WTC11 (cell line): ENCODE measurements around the gene JMJD8.

Experiments used
- ELF4 ChIP-seq: sonication (generic); formaldehyde crosslinking; IDR thresholded peaks from 2 replicates; pipeline ENCODE4 v1.8.1; 2022; ENCODE audit warnings: low read depth, mild to moderate bottlenecking, moderate library complexity, missing genetic modification reagents
- ESRRA ChIP-seq: sonication (generic); formaldehyde crosslinking; IDR thresholded peaks from 2 replicates; pipeline ENCODE4 v1.8.1; 2022; ENCODE audit warnings: mild to moderate bottlenecking, missing genetic modification reagents, borderline replicate concordance
- SP1 ChIP-seq: sonication (generic); formaldehyde crosslinking; conservative IDR thresholded peaks from 2 replicates; pipeline ENCODE4 v1.8.1; 2022; ENCODE audit warnings: missing genetic modification reagents
- TCF7 ChIP-seq: sonication (generic); formaldehyde crosslinking; IDR thresholded peaks from 2 replicates; pipeline ENCODE4 v1.8.0; 2022; ENCODE audit warnings: mild to moderate bottlenecking, low read depth, missing genetic modification reagents, moderate library complexity
- TP53 ChIP-seq: sonication (generic); formaldehyde crosslinking; IDR thresholded peaks from 2 replicates; pipeline ENCODE4 v1.8.1; 2023; ENCODE audit warnings: mild to moderate bottlenecking, missing genetic modification reagents
- ZNF138 ChIP-seq: sonication (generic); formaldehyde crosslinking; conservative IDR thresholded peaks from 2 replicates; pipeline ENCODE4 v1.8.1; 2022; ENCODE audit warnings: mild to moderate bottlenecking, moderate library complexity, missing genetic modification reagents
- ZNF425 ChIP-seq: fragments of 250-450 bp; sonication (Bioruptor Pico); conservative IDR thresholded peaks from 2 replicates; pipeline ENCODE4 v1.9.0; 2021; ENCODE audit warnings: mild to moderate bottlenecking
- TF ChIP-seq, protein P1 (sequence below): fragments of 200-600 bp; IDR thresholded peaks from 2 replicates; pipeline ENCODE4 v1.8.0; 2022; ENCODE audit warnings: antibody characterized with exemption
- TF ChIP-seq, protein P2 (sequence below): sonication (generic); formaldehyde crosslinking; IDR thresholded peaks from 2 replicates; pipeline ENCODE4 v1.8.1; 2022; ENCODE audit warnings: mild to moderate bottlenecking, missing genetic modification reagents, moderate library complexity, borderline replicate concordance

DNA sequence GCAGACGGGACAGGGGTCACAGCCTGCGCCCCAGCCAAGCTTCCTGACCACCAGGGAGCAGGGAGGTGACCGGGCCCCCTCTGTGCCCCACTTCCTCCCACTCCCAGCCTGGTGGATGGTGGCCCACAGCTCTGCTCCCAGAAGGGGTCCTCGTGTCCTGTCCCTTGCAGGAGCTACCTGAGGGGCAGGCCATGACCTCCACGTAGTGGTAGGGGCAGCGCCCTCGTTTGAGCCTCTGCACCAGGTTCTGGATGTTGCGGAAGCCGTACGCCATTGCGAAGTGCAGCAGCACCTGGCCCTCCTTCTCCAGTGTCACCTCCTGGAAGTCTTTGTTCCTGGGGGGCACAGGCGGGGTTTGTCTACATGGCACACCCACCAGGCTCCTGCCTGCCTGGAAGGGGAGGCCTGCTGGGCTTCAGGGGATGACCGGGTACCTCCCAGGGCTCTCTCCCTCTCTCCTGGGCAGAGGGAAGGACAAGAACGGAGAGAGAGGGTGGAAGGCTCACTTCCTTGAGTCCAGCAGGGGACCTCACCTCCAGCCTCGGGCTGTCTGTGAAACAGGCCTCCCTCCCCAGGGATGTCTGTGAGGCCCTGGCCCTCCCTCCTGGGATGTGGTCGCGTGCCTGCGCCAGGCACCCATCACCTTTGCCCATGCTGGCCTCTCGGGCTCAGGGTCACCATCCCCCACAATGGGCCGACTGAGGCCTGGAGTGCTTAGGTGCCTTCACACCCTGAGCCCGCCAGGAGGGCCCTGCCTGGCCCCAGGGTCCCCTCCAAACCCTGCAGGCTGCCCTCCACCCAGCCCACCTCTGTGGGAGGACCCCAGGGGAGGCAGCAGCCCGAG, 46.8 kb upstream of the JMJD8 start:
- TF ChIP-seq, protein P1, sequence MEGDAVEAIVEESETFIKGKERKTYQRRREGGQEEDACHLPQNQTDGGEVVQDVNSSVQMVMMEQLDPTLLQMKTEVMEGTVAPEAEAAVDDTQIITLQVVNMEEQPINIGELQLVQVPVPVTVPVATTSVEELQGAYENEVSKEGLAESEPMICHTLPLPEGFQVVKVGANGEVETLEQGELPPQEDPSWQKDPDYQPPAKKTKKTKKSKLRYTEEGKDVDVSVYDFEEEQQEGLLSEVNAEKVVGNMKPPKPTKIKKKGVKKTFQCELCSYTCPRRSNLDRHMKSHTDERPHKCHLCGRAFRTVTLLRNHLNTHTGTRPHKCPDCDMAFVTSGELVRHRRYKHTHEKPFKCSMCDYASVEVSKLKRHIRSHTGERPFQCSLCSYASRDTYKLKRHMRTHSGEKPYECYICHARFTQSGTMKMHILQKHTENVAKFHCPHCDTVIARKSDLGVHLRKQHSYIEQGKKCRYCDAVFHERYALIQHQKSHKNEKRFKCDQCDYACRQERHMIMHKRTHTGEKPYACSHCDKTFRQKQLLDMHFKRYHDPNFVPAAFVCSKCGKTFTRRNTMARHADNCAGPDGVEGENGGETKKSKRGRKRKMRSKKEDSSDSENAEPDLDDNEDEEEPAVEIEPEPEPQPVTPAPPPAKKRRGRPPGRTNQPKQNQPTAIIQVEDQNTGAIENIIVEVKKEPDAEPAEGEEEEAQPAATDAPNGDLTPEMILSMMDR: no peak
- no peak for TF ChIP-seq ELF4 (CRISPR knock-in tag)
- no peak for TF ChIP-seq ESRRA
- no peak for TF ChIP-seq ZNF138
- TF ChIP-seq TP53 (CRISPR knock-in tag): no peak
- no peak for TF ChIP-seq TCF7 (CRISPR knock-in tag)
- no peak for TF ChIP-seq SP1 (CRISPR knock-in tag)
- TF ChIP-seq ZNF425 (CRISPR knock-in tag): no peak
- TF ChIP-seq, protein P2, sequence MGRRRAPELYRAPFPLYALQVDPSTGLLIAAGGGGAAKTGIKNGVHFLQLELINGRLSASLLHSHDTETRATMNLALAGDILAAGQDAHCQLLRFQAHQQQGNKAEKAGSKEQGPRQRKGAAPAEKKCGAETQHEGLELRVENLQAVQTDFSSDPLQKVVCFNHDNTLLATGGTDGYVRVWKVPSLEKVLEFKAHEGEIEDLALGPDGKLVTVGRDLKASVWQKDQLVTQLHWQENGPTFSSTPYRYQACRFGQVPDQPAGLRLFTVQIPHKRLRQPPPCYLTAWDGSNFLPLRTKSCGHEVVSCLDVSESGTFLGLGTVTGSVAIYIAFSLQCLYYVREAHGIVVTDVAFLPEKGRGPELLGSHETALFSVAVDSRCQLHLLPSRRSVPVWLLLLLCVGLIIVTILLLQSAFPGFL (CRISPR knock-in tag): no peak
